ENCODE data around the gene EMILIN1.

The EMILIN1 gene

GRCh38 chr2:27089111-27089954, 10.9 kb downstream of the EMILIN1 start:
- no peak for TF ChIP-seq ZNF274 (IDR thresholded peaks at IDR 0.05; ENCODE audit: low read depth, low read length)
- no peak overlapping the region for H3K4me3 ChIP-seq (ENCODE audit: low read length)

DNA sequence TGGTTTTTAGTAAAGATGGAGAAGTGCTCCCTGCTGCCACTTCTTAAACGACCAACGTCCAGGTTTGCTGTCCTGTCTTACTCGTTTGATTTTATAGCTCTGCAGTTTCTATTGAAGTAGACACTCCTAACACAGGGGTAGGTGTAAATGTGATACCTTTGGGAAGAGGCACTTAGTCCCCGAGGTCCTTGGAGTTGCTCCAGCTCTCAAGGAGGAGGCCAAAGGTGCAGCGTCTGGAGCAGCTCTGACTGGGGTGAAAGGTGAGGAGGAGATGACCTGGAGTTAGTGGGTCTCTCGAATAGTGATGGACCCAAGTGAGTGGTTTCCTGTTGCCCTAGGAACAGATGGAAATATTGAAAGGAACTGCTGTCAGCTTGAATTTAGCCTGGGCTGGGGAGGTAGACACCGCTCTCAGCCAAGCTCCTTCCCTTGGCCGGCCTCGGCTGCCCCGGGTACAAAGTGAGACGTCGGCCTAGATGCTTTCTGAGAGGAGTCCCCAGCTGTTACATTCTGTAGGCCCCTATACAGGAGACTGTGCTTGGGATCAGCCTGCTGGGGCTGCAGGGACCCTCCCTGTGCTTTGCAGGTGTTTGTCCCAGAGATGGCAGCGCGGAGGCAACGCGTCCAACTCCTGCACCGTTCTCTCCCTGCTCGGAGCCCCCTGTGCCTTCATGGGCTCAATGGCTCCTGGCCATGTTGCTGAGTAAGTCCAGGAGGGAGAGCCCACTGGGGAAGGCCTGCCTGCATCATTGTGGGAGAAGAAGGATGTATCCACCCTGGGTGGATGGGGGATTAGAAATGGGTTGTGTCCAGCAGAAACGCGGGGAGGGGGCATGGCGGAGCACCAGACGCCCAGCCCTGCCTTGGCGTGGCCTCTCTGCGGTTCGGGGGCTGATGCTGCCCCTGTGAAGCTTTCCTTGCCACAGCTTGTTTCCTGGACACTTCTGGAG, 13.6 kb downstream of the EMILIN1 start:
- no peak overlapping the region for H3K4me3 ChIP-seq (ENCODE audit: low read length)
- TF ChIP-seq ZNF274 (IDR thresholded peaks at IDR 0.05; ENCODE audit: low read depth, low read length) = no peak

GRCh38 chr2:27092696-27093429, 14.4 kb downstream of the EMILIN1 start:
- H3K4me3 ChIP-seq (ENCODE audit: low read length) = no peak overlapping the region
- no peak for TF ChIP-seq ZNF274 (IDR thresholded peaks at IDR 0.05; ENCODE audit: low read depth, low read length)

DNA sequence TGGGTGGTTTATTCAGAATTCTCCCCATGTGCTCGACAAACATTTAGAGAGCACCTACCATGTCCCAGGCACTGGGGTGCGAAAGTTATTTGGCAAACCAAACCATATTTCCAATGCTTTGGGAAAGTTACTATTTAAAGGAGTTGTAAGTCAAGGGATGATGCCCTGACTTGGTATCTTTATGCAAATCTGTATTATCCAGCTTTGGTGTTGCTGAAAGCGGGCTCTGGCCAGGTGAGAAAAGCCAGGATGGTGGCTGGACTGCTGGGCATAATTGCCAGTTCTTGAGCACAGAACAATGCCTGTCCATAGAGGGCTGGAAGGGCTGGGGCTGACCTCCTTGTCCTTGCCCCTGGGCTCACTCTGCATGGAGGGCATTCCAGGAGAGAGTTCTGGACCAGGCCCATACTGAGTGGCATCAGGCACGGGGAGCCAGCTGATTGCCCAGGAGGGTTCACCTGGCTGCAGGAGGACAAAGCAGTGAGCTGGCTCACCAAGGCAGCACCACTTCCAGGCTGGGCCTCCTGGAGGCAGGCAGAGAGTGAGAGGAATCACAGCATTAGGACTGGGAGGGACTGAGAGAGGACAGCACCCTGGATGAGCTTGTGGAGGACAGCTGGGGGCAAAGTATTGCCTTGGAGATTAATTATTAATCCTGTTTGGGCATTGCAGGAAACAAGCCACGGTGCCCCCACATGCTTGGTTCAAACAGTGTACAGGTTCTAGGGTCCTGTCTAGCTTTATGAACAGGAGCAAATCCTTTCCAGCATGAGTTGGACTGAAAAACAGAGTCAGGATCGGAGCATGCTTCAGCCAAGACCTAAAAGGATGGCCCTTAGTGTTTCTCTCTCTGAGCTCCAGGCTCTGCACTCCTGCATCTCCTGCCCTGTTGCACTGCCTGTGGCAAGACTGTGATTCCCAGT, 15.3 kb downstream of the EMILIN1 start:
- no peak overlapping the region for H3K4me3 ChIP-seq (ENCODE audit: low read length)
- TF ChIP-seq ZNF274 (IDR thresholded peaks at IDR 0.05; ENCODE audit: low read depth, low read length) = no peak

DNA sequence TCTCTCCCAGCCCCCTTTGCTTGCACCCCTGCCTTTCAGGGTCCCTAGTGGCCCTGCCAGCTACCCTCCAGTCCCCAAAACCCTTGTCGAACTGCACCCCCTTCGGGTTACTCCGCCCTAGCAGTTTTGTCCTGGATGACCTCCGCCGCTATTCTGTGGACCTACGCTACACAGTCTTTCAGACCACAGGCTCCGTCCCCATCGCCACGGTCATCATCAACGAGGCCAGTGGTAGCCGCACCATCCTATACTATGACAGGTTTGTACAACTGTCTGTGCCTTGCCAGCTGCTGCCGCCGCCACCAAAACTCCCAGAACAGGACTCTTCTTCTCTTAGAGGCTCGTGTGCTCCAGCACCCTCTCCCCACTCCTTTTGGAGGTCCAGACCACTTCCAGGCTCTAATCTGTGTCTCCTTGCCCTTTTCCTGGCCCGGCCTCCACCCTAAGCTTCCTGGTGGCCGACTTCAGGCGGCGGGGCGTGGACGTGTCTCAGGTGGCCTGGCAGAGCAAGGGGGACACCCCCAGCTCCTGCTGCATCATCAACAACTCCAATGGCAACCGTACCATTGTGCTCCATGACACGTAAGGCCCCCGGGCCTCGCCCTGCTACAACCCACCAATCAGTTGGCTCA, 16.1 kb downstream of the EMILIN1 start:
- no peak for TF ChIP-seq ZNF274 (IDR thresholded peaks at IDR 0.05; ENCODE audit: low read depth, low read length)
- H3K4me3 ChIP-seq (ENCODE audit: low read length) = no peak overlapping the region

GRCh38 chr2:27095427-27095744, 17.0 kb downstream of the EMILIN1 start:
- no peak overlapping the region for H3K4me3 ChIP-seq (ENCODE audit: low read length)
- TF ChIP-seq ZNF274 (IDR thresholded peaks at IDR 0.05; ENCODE audit: low read depth, low read length) = no peak

GRCh38 chr2:27095745-27096651, 17.6 kb downstream of the EMILIN1 start:
- no peak for TF ChIP-seq ZNF274 (IDR thresholded peaks at IDR 0.05; ENCODE audit: low read depth, low read length)
- H3K4me3 ChIP-seq (ENCODE audit: low read length) = no peak overlapping the region

GRCh38 chr2:27096748-27097297, 18.4 kb downstream of the EMILIN1 start:
- no peak for TF ChIP-seq ZNF274 (IDR thresholded peaks at IDR 0.05; ENCODE audit: low read depth, low read length)
- no peak overlapping the region for H3K4me3 ChIP-seq (ENCODE audit: low read length)

GRCh38 chr2:27097341-27097740, 18.9 kb downstream of the EMILIN1 start:
- H3K4me3 ChIP-seq (ENCODE audit: low read length) = no peak overlapping the region
- no peak for TF ChIP-seq ZNF274 (IDR thresholded peaks at IDR 0.05; ENCODE audit: low read depth, low read length)

GRCh38 chr2:27099334-27099955, 21.0 kb downstream of the EMILIN1 start:
- TF ChIP-seq ZNF274 (IDR thresholded peaks at IDR 0.05; ENCODE audit: low read depth, low read length) = no peak
- H3K4me3 ChIP-seq (ENCODE audit: low read length) = no peak overlapping the region

DNA sequence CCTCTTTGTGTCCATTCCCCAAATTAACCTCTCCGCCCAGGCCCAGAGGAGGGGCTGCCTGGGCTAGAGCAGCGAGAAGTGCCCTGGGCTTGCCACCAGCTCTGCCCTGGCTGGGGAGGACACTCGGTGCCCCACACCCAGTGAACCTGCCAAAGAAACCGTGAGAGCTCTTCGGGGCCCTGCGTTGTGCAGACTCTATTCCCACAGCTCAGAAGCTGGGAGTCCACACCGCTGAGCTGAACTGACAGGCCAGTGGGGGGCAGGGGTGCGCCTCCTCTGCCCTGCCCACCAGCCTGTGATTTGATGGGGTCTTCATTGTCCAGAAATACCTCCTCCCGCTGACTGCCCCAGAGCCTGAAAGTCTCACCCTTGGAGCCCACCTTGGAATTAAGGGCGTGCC, 21.6 kb downstream of the EMILIN1 start:
- no peak for TF ChIP-seq ZNF274 (IDR thresholded peaks at IDR 0.05; ENCODE audit: low read depth, low read length)
- no peak overlapping the region for H3K4me3 ChIP-seq (ENCODE audit: low read length)
